Activated CD4-positive, alpha-beta T cell treated with anti-CD3 and anti-CD28 coated beads, Interleukin-2, amount 10 ng/mL, durations not matched to agents 24 days and 14 days (primary cell): Measurements from ENCODE around the gene IFT74. TPM values are rescaled to one million over a fixed set of nuclear protein-coding genes. Genes with fewer than 3 reads are reported as not detected.
A peak's percentile ranks its signal among the peaks of the same experiment; 100 is the strongest.

Source experiments
- DNase-seq: peaks from one replicate; pipeline ENCODE4 v3.0.0; 2022
- H3K27ac Mint-ChIP-seq: one replicate; pipeline ENCODE4 v1.8.0; 2022; ENCODE audit warnings: mild to moderate bottlenecking, mixed read lengths
- H3K27me3 Mint-ChIP-seq: one replicate; pipeline ENCODE4 v1.8.0; 2022; ENCODE audit warnings: mixed read lengths
- H3K36me3 Mint-ChIP-seq: one replicate; pipeline ENCODE4 v1.8.0; 2022; ENCODE audit warnings: low read depth, mild to moderate bottlenecking, mixed read lengths
- H3K4me1 Mint-ChIP-seq: one replicate; pipeline ENCODE4 v1.8.0; 2021; ENCODE audit warnings: mixed read lengths
- H3K4me3 Mint-ChIP-seq: one replicate; pipeline ENCODE4 v1.8.0; 2022; ENCODE audit warnings: mild to moderate bottlenecking, moderate library complexity, mixed read lengths
- H3K9me3 Mint-ChIP-seq: one replicate; pipeline ENCODE4 v1.8.0; 2021; ENCODE audit warnings: mixed read lengths
- intact Hi-C: fragments of 100-400 bp; cut with micrococcal nuclease; formaldehyde crosslinking; loops from one replicate; pipeline ENCODE4 v1.15.1; 2023
- total RNA-seq: library from RNA; stranded (reverse); gene quantifications from 2 replicates; pipeline ENCODE4 v1.2.3, GENCODE V29; 2022

IFT74 gene
- 9.7 and 10.6 TPM in 2 replicates for total RNA-seq

GRCh38 chr9:26955921-26956859 is at the start of gene IFT74:
Gene IFT74 (plus strand): TSS chr9:26956412. CDS start chr9:26961968, 5,556 bp downstream.
- peak; percentile 99 for DNase-seq
- intact Hi-C loops: loop anchor here (1.0 to 2.0 kb wide), 3 partner anchors 9 to 617 kb away; partner anchors contain the start of genes C9orf72, CAAP1 and PLAA
- Mint-ChIP-seq H3K27me3 (no peaks in the 10 kb centered on the region), H3K36me3 (no peaks in the 10 kb centered on the region), H3K4me3 (peak within 1 kb of the TSS; percentile 95), H3K9me3 (no peaks in the 10 kb centered on the region), H3K4me1 (peaks cover 20% of the 10 kb centered on the region), H3K27ac (peak within 1 kb of the TSS; percentile 94)

GRCh38 chr9:26913138-26913668 is 43.0 kb upstream of the IFT74 start:
- intact Hi-C loops: no loop called here
- H3K9me3 Mint-ChIP-seq: no peaks in the 10 kb centered on the region
- no peaks in the 10 kb centered on the region for H3K4me1 Mint-ChIP-seq
- H3K27ac Mint-ChIP-seq: no peak overlapping the region
- H3K4me3 Mint-ChIP-seq: no peak overlapping the region
- H3K27me3 Mint-ChIP-seq: no peaks in the 10 kb centered on the region
- no peak for DNase-seq
- H3K36me3 Mint-ChIP-seq: peaks cover 48% of the 10 kb centered on the region

- no peaks in the 10 kb centered on the region for H3K4me1 Mint-ChIP-seq
- peak; percentile 37 for DNase-seq
- H3K9me3 Mint-ChIP-seq: no peaks in the 10 kb centered on the region
- H3K36me3 Mint-ChIP-seq: peaks cover 67% of the 10 kb centered on the region
- H3K27ac Mint-ChIP-seq: no peak overlapping the region
- H3K27me3 Mint-ChIP-seq: no peaks in the 10 kb centered on the region
- no peak overlapping the region for H3K4me3 Mint-ChIP-seq
- intact Hi-C loops: no loop called here
Observed at GRCh38 chr9:26919698-26920097, 36.5 kb upstream of the IFT74 start.

GRCh38 chr9:26925609-26926008 is 30.6 kb upstream of the IFT74 start:
- Mint-ChIP-seq H3K36me3 (peaks cover 54% of the 10 kb centered on the region), H3K27me3 (no peaks in the 10 kb centered on the region), H3K27ac (no peak overlapping the region), H3K9me3 (no peaks in the 10 kb centered on the region), H3K4me1 (no peaks in the 10 kb centered on the region), H3K4me3 (no peak overlapping the region)
- no peak for DNase-seq
- intact Hi-C loops: loop anchor here (5.0 kb wide), 1 partner anchor 52 kb away; no protein-coding TSS in a partner anchor

- no peaks in the 10 kb centered on the region for H3K9me3 Mint-ChIP-seq
- H3K4me3 Mint-ChIP-seq: no peak overlapping the region
- H3K4me1 Mint-ChIP-seq: no peaks in the 10 kb centered on the region
- intact Hi-C loops: loop anchor here (5.0 kb wide), 1 partner anchor 48 kb away; no protein-coding TSS in a partner anchor
- H3K27me3 Mint-ChIP-seq: no peaks in the 10 kb centered on the region
- no peak overlapping the region for H3K27ac Mint-ChIP-seq
- DNase-seq: no peak
- peaks cover 38% of the 10 kb centered on the region for H3K36me3 Mint-ChIP-seq
Observed at GRCh38 chr9:26928902-26929495, 27.2 kb upstream of the IFT74 start.

GRCh38 chr9:26935847-26936246 is 20.4 kb upstream of the IFT74 start:
- DNase-seq: no peak
- no peaks in the 10 kb centered on the region for H3K27me3 Mint-ChIP-seq
- H3K9me3 Mint-ChIP-seq: no peaks in the 10 kb centered on the region
- no peak overlapping the region for H3K27ac Mint-ChIP-seq
- peaks cover 20% of the 10 kb centered on the region for H3K4me1 Mint-ChIP-seq
- peaks cover 24% of the 10 kb centered on the region for H3K36me3 Mint-ChIP-seq
- no peak overlapping the region for H3K4me3 Mint-ChIP-seq
- intact Hi-C loops: no loop called here

- Mint-ChIP-seq H3K36me3 (peaks cover 26% of the 10 kb centered on the region), H3K27ac (no peak overlapping the region)
- intact Hi-C loops: no loop called here
Observed at GRCh38 chr9:26937816-26938371, 18.3 kb upstream of the IFT74 start.

GRCh38 chr9:26939955-26940711 is 16.1 kb upstream of the IFT74 start:
- H3K27ac Mint-ChIP-seq: peak overlapping the region; percentile 49

More at GRCh38 chr9:26937816-26938371, 18.3 kb upstream of the IFT74 start:
- Mint-ChIP-seq H3K4me1 (peaks cover 31% of the 10 kb centered on the region), H3K9me3 (no peaks in the 10 kb centered on the region), H3K4me3 (no peak overlapping the region), H3K27me3 (no peaks in the 10 kb centered on the region)
- DNase-seq: no peak

GRCh38 chr9:26940779-26941178 is 15.4 kb upstream of the IFT74 start:
- Mint-ChIP-seq H3K9me3 (no peaks in the 10 kb centered on the region), H3K27me3 (no peaks in the 10 kb centered on the region), H3K4me1 (peaks cover 49% of the 10 kb centered on the region), H3K4me3 (peak overlapping the region; percentile 19), H3K27ac (peak overlapping the region; percentile 49), H3K36me3 (peaks cover 44% of the 10 kb centered on the region)
- intact Hi-C loops: no loop called here
- no peak for DNase-seq

More at GRCh38 chr9:26939955-26940711, 16.1 kb upstream of the IFT74 start:
- Mint-ChIP-seq H3K27me3 (no peaks in the 10 kb centered on the region), H3K9me3 (no peaks in the 10 kb centered on the region), H3K36me3 (peaks cover 39% of the 10 kb centered on the region), H3K4me3 (peak overlapping the region; percentile 19), H3K4me1 (peaks cover 44% of the 10 kb centered on the region)
- DNase-seq: no peak
- intact Hi-C loops: no loop called here

- Mint-ChIP-seq H3K36me3 (peaks cover 32% of the 10 kb centered on the region), H3K27ac (peak overlapping the region; percentile 96), H3K4me3 (peak overlapping the region; percentile 87), H3K9me3 (no peaks in the 10 kb centered on the region), H3K27me3 (no peaks in the 10 kb centered on the region), H3K4me1 (peaks cover 46% of the 10 kb centered on the region)
- intact Hi-C loops: no loop called here
- no peak for DNase-seq
Observed at GRCh38 chr9:26945591-26945990, 10.6 kb upstream of the IFT74 start.

- Mint-ChIP-seq H3K9me3 (no peaks in the 10 kb centered on the region), H3K27ac (peak within 1 kb of the TSS; percentile 96), H3K4me3 (peak within 1 kb of the TSS; percentile 87), H3K27me3 (no peaks in the 10 kb centered on the region), H3K36me3 (peaks cover 26% of the 10 kb centered on the region), H3K4me1 (peaks cover 36% of the 10 kb centered on the region)
- peak; percentile 96 for DNase-seq
- intact Hi-C loops: loop anchor here (1.0 to 2.0 kb wide), 2 partner anchors 9 to 54 kb away; partner anchors contain the start of genes CAAP1 and IFT74
Observed at GRCh38 chr9:26946753-26947727, 9.2 kb upstream of the IFT74 start, which contains the start of gene PLAA. Gene PLAA (minus strand): TSS chr9:26947242. CDS start chr9:26947045, 197 bp downstream.

- H3K4me3 Mint-ChIP-seq: peak overlapping the region; percentile 87
- DNase-seq: no peak
- no peaks in the 10 kb centered on the region for H3K9me3 Mint-ChIP-seq
- H3K27me3 Mint-ChIP-seq: no peaks in the 10 kb centered on the region
- intact Hi-C loops: loop anchor here (1.0 to 2.0 kb wide), 2 partner anchors 9 to 55 kb away; partner anchors contain the start of genes CAAP1 and IFT74
- peaks cover 23% of the 10 kb centered on the region for H3K36me3 Mint-ChIP-seq
- peaks cover 33% of the 10 kb centered on the region for H3K4me1 Mint-ChIP-seq
- peak overlapping the region; percentile 96 for H3K27ac Mint-ChIP-seq
Observed at GRCh38 chr9:26947736-26948135, 8.5 kb upstream of the IFT74 start.
